ENCODE measurements around the gene ARHGAP5.

Gene ARHGAP5

GRCh38 chr14:32102152-32102787 is 25.2 kb downstream of the ARHGAP5 start:
- TF ChIP-seq CTCF (IDR thresholded peaks at IDR 0.05; ENCODE audit: extremely low read depth, insufficient read depth, missing control alignments), result no peak
- no peak for DNase-seq (ENCODE audit: low spot score)
- in situ Hi-C loops (cut with MboI; ENCODE audit: low pct_unique_long_range_greater_than_20kb, low sequenced_read_pairs, unreplicated experiment), result no loop called here

- no peak for TF ChIP-seq CTCF (IDR thresholded peaks at IDR 0.05; ENCODE audit: extremely low read depth, insufficient read depth, missing control alignments)
- in situ Hi-C loops (cut with MboI; ENCODE audit: low pct_unique_long_range_greater_than_20kb, low sequenced_read_pairs, unreplicated experiment), result no loop called here
- no peak for DNase-seq (ENCODE audit: low spot score)
Observed at GRCh38 chr14:32102968-32103367, 25.9 kb downstream of the ARHGAP5 start.

- TF ChIP-seq CTCF (IDR thresholded peaks at IDR 0.05; ENCODE audit: extremely low read depth, insufficient read depth, missing control alignments), result no peak
- DNase-seq (ENCODE audit: low spot score), result no peak
- in situ Hi-C loops (cut with MboI; ENCODE audit: low pct_unique_long_range_greater_than_20kb, low sequenced_read_pairs, unreplicated experiment), result no loop called here
Observed at GRCh38 chr14:32104308-32104707, 27.2 kb downstream of the ARHGAP5 start.

GRCh38 chr14:32104803-32105202 is 27.7 kb downstream of the ARHGAP5 start:
- in situ Hi-C loops (cut with MboI; ENCODE audit: low pct_unique_long_range_greater_than_20kb, low sequenced_read_pairs, unreplicated experiment), result no loop called here
- TF ChIP-seq CTCF (IDR thresholded peaks at IDR 0.05; ENCODE audit: extremely low read depth, insufficient read depth, missing control alignments), result no peak
- no peak for DNase-seq (ENCODE audit: low spot score)

- DNase-seq (ENCODE audit: low spot score), result no peak
- TF ChIP-seq CTCF (IDR thresholded peaks at IDR 0.05; ENCODE audit: extremely low read depth, insufficient read depth, missing control alignments), result no peak
- in situ Hi-C loops (cut with MboI; ENCODE audit: low pct_unique_long_range_greater_than_20kb, low sequenced_read_pairs, unreplicated experiment), result no loop called here
Observed at GRCh38 chr14:32109676-32110547, 32.8 kb downstream of the ARHGAP5 start.

GRCh38 chr14:32110548-32110896 is 33.4 kb downstream of the ARHGAP5 start:
- no peak for DNase-seq (ENCODE audit: low spot score)
- in situ Hi-C loops (cut with MboI; ENCODE audit: low pct_unique_long_range_greater_than_20kb, low sequenced_read_pairs, unreplicated experiment), result no loop called here
- TF ChIP-seq CTCF (IDR thresholded peaks at IDR 0.05; ENCODE audit: extremely low read depth, insufficient read depth, missing control alignments), result no peak
